ENCODE results near the gene ATP9B.
"Not testable (repeated sequence)": the region's sequence is repeated elsewhere in the genome, so short reads cannot be mapped to it uniquely, and the experiment has no call there.

Gene ATP9B

GRCh38 chr18:79071037-79071436 is 1.8 kb downstream of the ATP9B start:
- no peak for DNase-seq (ENCODE audit: low spot score)

GRCh38 chr18:79071503-79072210 is 2.5 kb downstream of the ATP9B start:
- no peak for DNase-seq (ENCODE audit: low spot score)

GRCh38 chr18:79072655-79073054 is 3.5 kb downstream of the ATP9B start:
- DNase-seq (ENCODE audit: low spot score), result not testable (repeated sequence)

- DNase-seq (ENCODE audit: low spot score), result no peak
Measured at GRCh38 chr18:79077181-79077580, 8.0 kb downstream of the ATP9B start.

- DNase-seq (ENCODE audit: low spot score), result not testable (repeated sequence)
Measured at GRCh38 chr18:79078791-79079190, 9.6 kb downstream of the ATP9B start.

DNA sequence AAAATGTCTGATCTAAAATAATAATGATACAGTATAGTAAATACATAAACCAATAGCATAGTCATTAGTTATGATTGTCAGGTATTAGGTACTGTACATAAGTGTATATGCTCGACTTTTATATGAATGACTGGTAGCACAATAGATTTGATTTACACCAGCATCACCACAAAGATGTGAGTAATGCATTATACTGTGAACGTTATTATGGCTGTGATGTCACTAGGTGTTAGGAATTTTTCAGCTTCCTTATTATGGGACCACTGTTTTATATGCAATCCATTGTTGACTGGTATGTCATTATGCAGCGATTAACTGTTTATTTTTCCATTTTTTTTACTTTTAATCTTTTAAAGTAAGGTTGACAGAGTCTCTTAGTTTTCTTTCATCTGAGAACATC is 23.7 kb downstream of the ATP9B start:
- DNase-seq (ENCODE audit: low spot score), result no peak

DNA sequence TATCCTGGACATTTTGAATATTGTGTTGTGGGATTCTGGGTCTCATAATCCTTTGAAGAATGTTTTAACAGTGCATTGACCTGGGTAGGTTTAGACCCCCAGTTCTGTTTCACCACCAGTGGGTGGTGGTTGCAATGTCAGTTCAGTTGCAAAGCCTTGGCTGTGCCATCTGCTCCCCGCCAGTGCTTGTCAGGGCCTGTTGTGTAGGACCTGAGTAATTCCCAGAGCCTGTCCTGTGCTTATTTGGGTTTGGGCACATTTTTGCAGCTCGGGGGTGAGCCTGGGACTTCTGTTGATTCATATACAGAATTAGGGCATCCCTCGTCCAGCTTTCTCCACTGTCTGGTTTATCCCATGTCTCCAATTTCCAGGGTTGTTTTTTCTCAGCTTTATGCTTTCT is 24.8 kb downstream of the ATP9B start:
- no peak for DNase-seq (ENCODE audit: low spot score)

DNA sequence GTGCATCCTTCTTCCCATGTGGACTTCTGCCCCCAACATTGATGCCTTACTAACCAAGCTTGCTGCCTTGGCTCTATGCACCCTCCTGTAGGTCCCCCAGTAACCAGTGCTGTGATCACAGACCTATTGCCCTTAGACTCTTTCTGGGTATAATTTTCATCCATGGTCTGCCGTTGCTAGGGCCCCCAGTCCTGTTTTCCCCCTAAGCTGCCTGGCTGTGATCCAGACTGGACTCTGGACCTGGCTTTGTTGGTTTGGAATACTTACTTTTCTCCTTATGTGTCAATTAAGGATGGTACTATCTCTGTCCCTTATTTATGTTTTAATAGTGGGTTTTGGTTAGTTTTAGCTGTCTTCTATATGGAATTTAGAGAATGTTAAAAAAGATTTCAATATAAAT is 26.0 kb downstream of the ATP9B start:
- DNase-seq (ENCODE audit: low spot score), result no peak

DNA sequence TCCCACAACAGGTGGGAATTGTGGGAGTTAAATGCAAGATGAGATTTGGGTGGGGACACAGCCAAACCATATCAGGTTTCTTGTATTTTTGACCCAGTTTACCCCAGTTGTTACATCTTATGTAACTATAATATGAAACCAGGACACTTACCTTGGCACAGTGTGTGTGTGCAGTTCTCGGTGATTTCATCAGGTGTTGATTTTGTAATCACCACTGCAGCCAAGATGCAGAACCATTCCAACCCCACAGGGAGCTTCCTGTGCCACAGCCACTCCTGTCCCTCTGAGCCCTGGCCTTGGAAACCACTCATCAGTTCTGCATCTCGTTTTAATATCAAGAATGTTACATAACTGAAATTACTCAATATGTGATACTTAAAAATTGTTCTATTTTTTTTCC is 31.8 kb downstream of the ATP9B start:
- DNase-seq (ENCODE audit: low spot score), result no peak

GRCh38 chr18:79102886-79103285 is 33.7 kb downstream of the ATP9B start:
- no peak for DNase-seq (ENCODE audit: low spot score)

DNA sequence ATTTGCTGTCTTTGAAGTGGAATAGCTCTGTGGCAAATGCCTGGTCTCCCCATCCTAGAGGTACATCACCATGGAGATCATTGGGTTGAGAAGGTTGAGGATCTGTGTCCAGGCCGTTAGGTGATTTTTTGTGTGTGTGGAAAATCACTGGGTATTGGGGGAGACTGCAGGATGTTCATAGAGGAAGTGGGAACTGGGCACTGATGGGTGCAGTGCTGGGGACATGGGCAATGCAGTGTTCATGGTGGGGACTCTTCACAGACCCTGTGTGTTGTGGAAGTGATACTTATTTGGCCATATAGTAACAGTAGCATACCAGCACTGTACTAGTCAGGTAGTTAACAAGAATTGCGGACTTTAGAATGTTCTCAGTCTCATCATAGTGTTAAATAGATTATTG is 34.9 kb downstream of the ATP9B start:
- no peak for DNase-seq (ENCODE audit: low spot score)

DNA sequence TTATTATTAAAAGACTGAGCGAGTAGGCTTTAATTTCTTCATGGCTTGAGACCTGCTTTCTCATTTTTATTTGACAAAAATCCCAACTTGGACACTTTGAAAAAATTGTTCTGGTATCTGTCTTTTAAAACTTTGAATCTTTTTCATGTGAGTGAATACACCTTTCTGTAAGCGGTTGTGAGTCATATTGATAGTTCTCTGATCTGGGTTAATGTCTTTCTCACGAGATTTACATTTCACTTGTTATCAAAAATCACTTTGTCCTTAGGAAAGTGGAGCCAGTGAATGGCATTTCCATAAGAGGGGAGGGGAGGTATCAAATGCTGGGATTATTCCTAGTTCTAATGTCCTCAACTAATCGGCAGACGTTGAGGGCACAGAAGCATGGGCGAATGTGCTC is 36.3 kb downstream of the ATP9B start:
- no peak for DNase-seq (ENCODE audit: low spot score)

GRCh38 chr18:79106084-79106483 is 36.9 kb downstream of the ATP9B start:
- DNase-seq (ENCODE audit: low spot score), result no peak

- DNase-seq (ENCODE audit: low spot score), result no peak
Measured at GRCh38 chr18:79107886-79108285, 38.7 kb downstream of the ATP9B start.

- no peak for DNase-seq (ENCODE audit: low spot score)
Measured at GRCh38 chr18:79108549-79109215, 39.5 kb downstream of the ATP9B start.

GRCh38 chr18:79111483-79111882 is 42.3 kb downstream of the ATP9B start:
- no peak for DNase-seq (ENCODE audit: low spot score)

DNA sequence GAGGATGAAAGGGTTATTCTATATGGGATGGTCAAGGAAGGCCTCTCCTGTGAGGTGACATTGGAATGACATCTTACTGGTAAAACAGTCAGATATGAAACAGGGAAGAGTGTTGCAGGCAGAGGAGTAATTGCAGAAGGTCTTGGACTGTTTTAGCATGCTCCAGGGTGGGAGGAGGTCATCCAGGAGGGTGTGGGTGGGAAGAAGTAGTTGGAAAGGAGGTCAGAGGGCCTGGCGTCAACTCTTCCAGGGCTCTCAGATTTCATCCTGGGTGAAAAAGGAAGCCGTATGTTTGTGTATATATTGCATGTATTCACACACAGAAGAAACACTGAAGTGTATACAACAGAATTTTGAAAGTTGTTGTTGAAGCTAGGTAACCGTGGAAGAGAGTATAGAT is 48.2 kb downstream of the ATP9B start:
- no peak for DNase-seq (ENCODE audit: low spot score)

DNA sequence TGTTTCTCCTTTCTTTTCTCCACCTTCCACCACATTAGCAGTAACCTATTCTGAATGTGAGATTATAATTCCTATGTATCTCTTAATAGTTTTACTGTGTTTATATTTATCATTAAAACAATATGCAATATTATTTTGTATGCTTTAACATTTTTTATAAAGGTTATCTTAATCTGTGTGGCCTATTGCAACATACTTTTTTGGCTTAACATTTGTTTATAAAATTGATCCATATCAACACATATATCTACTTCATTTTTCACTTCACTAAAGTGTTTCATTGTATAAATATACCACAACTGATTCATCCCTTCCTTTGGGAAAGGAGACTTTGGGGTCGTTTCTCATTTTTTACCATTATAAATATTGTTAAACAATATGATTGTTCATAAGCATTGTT is 48.6 kb downstream of the ATP9B start:
- DNase-seq (ENCODE audit: low spot score), result no peak

DNA sequence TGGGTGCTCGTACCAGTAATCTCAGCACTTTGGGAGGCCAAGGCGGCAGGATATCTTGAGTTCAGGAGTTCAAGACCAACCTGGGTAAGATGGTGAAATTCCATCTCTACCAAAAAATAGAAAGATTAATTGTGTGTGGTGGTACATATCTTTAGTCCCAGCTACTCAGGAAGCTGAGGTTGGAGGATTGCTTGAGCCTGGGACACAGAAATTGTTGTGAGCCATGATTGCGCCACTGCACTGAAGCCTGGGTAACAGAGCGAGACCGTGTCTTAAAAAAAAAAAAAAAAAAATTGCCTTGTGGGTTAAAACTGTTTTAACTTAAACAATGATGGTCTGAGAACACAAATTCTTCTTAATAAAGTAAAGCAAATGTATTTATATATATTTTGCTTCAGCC is 49.6 kb downstream of the ATP9B start:
- DNase-seq (ENCODE audit: low spot score), result no peak

DNA sequence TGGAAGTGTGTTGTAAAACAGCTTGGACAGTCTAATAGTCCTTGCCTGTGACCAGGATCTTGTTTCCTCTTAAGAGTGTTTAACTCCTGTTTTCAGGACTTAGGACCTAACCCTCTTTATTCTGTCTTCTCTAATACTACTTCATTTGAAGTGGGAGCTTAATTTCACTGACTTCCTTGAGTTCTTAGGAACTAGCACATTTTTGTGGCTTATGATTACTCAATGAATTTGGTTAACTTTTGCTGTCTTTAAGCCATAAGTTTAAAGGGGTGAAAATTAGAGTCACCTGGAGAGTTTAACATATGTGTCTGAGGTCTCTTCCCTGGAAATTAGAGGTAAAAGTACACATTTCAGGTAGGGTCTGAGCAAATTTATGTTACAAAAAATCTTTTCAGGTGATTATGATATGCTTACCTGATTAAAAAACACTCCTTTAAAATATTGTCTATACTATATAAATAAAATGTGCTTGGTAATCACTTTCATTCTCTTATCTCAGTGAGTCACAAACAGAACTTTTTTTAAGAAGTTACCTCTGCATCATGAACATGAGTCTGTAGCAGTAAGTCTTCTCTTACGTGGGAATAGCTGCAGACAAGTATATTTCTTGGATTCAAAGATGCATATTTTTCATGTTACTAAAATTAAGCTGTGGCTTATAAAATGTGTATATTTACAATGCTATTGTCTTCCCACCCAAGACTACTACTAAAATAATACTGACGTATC is 52.7 kb downstream of the ATP9B start:
- DNase-seq (ENCODE audit: low spot score), result no peak

GRCh38 chr18:79123948-79124347 is 54.8 kb downstream of the ATP9B start:
- DNase-seq (ENCODE audit: low spot score), result no peak

- no peak for DNase-seq (ENCODE audit: low spot score)
Measured at GRCh38 chr18:79129120-79129519, 59.9 kb downstream of the ATP9B start.

GRCh38 chr18:79133724-79134123 is 64.5 kb downstream of the ATP9B start:
- DNase-seq (ENCODE audit: low spot score), result no peak

Measured in HuH-7 (cell line).